ENCODE data around the gene OTOGL.

OTOGL gene

GRCh38 chr12:80157645-80158044 is 58.3 kb downstream of the OTOGL start:
- peaks cover 5% of the 10 kb centered on the region for H3K9me3 Mint-ChIP-seq
- no peak overlapping the region for H3K4me3 Mint-ChIP-seq
- H3K4me1 Mint-ChIP-seq, result no peaks in the 10 kb centered on the region
- H3K27ac Mint-ChIP-seq, result no peak overlapping the region
- no peaks in the 10 kb centered on the region for H3K36me3 Mint-ChIP-seq
- H3K27me3 Mint-ChIP-seq, result peaks cover 3% of the 10 kb centered on the region

GRCh38 chr12:80161612-80162011 is 62.3 kb downstream of the OTOGL start:
- H3K27ac Mint-ChIP-seq, result no peak overlapping the region
- no peaks in the 10 kb centered on the region for H3K9me3 Mint-ChIP-seq
- peaks cover 3% of the 10 kb centered on the region for H3K27me3 Mint-ChIP-seq
- no peaks in the 10 kb centered on the region for H3K36me3 Mint-ChIP-seq
- H3K4me1 Mint-ChIP-seq, result no peaks in the 10 kb centered on the region
- no peak overlapping the region for H3K4me3 Mint-ChIP-seq

- H3K9me3 Mint-ChIP-seq, result no peaks in the 10 kb centered on the region
- no peaks in the 10 kb centered on the region for H3K36me3 Mint-ChIP-seq
- H3K27ac Mint-ChIP-seq, result no peak overlapping the region
- no peaks in the 10 kb centered on the region for H3K4me1 Mint-ChIP-seq
- H3K27me3 Mint-ChIP-seq, result peaks cover 3% of the 10 kb centered on the region
- H3K4me3 Mint-ChIP-seq, result no peak overlapping the region
Observed at GRCh38 chr12:80162177-80162576, 62.8 kb downstream of the OTOGL start.

- H3K9me3 Mint-ChIP-seq, result no peaks in the 10 kb centered on the region
- no peaks in the 10 kb centered on the region for H3K4me1 Mint-ChIP-seq
- no peaks in the 10 kb centered on the region for H3K36me3 Mint-ChIP-seq
- H3K27me3 Mint-ChIP-seq, result no peaks in the 10 kb centered on the region
- no peak overlapping the region for H3K27ac Mint-ChIP-seq
- no peak overlapping the region for H3K4me3 Mint-ChIP-seq
Observed at GRCh38 chr12:80165746-80166145, 66.4 kb downstream of the OTOGL start.

GRCh38 chr12:80166751-80167150 is 67.4 kb downstream of the OTOGL start:
- no peaks in the 10 kb centered on the region for H3K36me3 Mint-ChIP-seq
- H3K4me1 Mint-ChIP-seq, result no peaks in the 10 kb centered on the region
- no peak overlapping the region for H3K27ac Mint-ChIP-seq
- H3K27me3 Mint-ChIP-seq, result no peaks in the 10 kb centered on the region
- H3K9me3 Mint-ChIP-seq, result no peaks in the 10 kb centered on the region
- no peak overlapping the region for H3K4me3 Mint-ChIP-seq

GRCh38 chr12:80168936-80169335 is 69.6 kb downstream of the OTOGL start:
- Mint-ChIP-seq H3K4me3 (no peak overlapping the region), H3K27ac (no peak overlapping the region), H3K9me3 (no peaks in the 10 kb centered on the region), H3K36me3 (no peaks in the 10 kb centered on the region), H3K4me1 (no peaks in the 10 kb centered on the region), H3K27me3 (peaks cover 4% of the 10 kb centered on the region)

DNA sequence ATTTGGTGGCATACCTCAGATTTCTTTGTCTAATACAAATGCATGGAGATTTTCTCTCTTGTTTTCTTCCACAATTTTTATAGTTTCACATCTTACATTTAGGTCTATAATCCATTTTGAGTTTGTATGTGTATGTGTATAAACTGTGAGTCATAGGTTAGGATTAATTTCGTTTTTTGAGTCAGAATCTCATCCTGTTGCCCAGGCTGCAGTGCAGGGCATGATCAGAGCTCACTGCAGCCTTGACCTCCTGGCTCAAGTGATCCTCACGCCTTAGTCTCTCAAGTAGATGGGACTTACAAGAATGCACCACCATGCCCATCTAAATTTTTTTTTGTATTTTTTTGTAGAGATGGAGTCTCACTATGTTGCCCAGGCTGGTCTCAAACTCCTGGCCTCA is 71.6 kb downstream of the OTOGL start:
- H3K9me3 Mint-ChIP-seq, result no peaks in the 10 kb centered on the region
- H3K4me1 Mint-ChIP-seq, result no peaks in the 10 kb centered on the region
- H3K27me3 Mint-ChIP-seq, result peaks cover 4% of the 10 kb centered on the region
- H3K27ac Mint-ChIP-seq, result no peak overlapping the region
- H3K4me3 Mint-ChIP-seq, result no peak overlapping the region
- no peaks in the 10 kb centered on the region for H3K36me3 Mint-ChIP-seq

- Mint-ChIP-seq H3K4me1 (no peaks in the 10 kb centered on the region), H3K4me3 (no peak overlapping the region), H3K27me3 (peaks cover 4% of the 10 kb centered on the region)
Observed at GRCh38 chr12:80173083-80173864, 73.9 kb downstream of the OTOGL start.

GRCh38 chr12:80175307-80175930 is 76.1 kb downstream of the OTOGL start:
- Mint-ChIP-seq H3K36me3 (no peaks in the 10 kb centered on the region), H3K4me3 (no peak overlapping the region), H3K9me3 (no peaks in the 10 kb centered on the region), H3K27ac (no peak overlapping the region), H3K27me3 (peaks cover 4% of the 10 kb centered on the region), H3K4me1 (peaks cover 9% of the 10 kb centered on the region)

More at GRCh38 chr12:80173083-80173864, 73.9 kb downstream of the OTOGL start:
- no peaks in the 10 kb centered on the region for H3K9me3 Mint-ChIP-seq
- H3K36me3 Mint-ChIP-seq, result no peaks in the 10 kb centered on the region
- no peak overlapping the region for H3K27ac Mint-ChIP-seq

GRCh38 chr12:80176706-80177105 is 77.4 kb downstream of the OTOGL start:
- Mint-ChIP-seq H3K27me3 (peaks cover 4% of the 10 kb centered on the region), H3K36me3 (no peaks in the 10 kb centered on the region), H3K9me3 (no peaks in the 10 kb centered on the region), H3K4me3 (no peak overlapping the region), H3K4me1 (peaks cover 9% of the 10 kb centered on the region), H3K27ac (no peak overlapping the region)

DNA sequence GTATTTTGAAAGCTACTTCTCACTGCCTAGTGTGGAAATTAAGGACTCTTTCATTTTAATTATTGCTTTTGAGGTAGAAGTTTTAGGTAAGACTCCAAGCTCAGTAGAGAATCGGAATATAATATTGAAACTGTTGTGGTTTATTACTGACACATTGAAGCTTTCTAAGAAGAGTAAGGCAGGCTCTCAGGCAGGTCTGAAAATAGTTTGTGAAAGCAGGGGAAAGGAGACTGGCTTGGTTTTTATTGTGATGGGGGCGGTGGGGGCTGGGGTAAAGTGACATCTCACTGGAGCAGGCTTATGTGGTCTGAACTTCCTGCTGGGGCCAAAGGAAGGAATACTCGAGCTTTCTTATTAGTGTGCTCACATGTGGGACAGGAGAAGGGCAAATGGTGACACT is 79.5 kb downstream of the OTOGL start:
- Mint-ChIP-seq H3K4me3 (no peak overlapping the region), H3K27ac (no peak overlapping the region), H3K36me3 (no peaks in the 10 kb centered on the region), H3K27me3 (peaks cover under 1% of the 10 kb centered on the region), H3K9me3 (no peaks in the 10 kb centered on the region), H3K4me1 (peaks cover 9% of the 10 kb centered on the region)

DNA sequence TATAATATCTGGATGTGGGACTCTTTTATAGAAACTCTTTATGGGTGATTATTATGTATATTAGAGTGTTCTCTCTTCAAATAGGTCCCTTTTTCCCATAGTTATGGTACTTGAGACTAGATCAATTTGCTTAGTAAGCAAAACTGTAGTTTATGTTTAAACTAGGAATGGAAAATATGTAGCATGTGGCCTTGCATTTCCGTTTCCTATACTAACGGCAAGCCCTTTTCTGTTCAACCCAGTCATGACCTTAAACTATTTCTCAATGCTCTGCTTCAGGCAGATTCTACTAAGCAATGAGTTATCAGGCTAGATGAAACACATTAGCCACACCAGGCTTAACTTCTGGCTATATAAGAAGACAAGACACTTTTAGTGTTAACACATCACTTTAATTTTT is 84.6 kb downstream of the OTOGL start:
- H3K9me3 Mint-ChIP-seq, result no peaks in the 10 kb centered on the region
- no peaks in the 10 kb centered on the region for H3K27me3 Mint-ChIP-seq
- peaks cover 7% of the 10 kb centered on the region for H3K4me1 Mint-ChIP-seq
- H3K27ac Mint-ChIP-seq, result no peak overlapping the region
- H3K4me3 Mint-ChIP-seq, result no peak overlapping the region
- H3K36me3 Mint-ChIP-seq, result no peaks in the 10 kb centered on the region

- H3K27me3 Mint-ChIP-seq, result no peaks in the 10 kb centered on the region
- H3K36me3 Mint-ChIP-seq, result no peaks in the 10 kb centered on the region
- no peaks in the 10 kb centered on the region for H3K9me3 Mint-ChIP-seq
- H3K4me3 Mint-ChIP-seq, result no peak overlapping the region
- H3K27ac Mint-ChIP-seq, result no peak overlapping the region
- H3K4me1 Mint-ChIP-seq, result peaks cover 5% of the 10 kb centered on the region
Observed at GRCh38 chr12:80184926-80185325, 85.6 kb downstream of the OTOGL start.

- H3K27ac Mint-ChIP-seq, result no peak overlapping the region
- no peaks in the 10 kb centered on the region for H3K36me3 Mint-ChIP-seq
- no peaks in the 10 kb centered on the region for H3K9me3 Mint-ChIP-seq
- H3K4me1 Mint-ChIP-seq, result peaks cover 5% of the 10 kb centered on the region
- no peaks in the 10 kb centered on the region for H3K27me3 Mint-ChIP-seq
- no peak overlapping the region for H3K4me3 Mint-ChIP-seq
Observed at GRCh38 chr12:80186727-80187217, 87.4 kb downstream of the OTOGL start.

DNA sequence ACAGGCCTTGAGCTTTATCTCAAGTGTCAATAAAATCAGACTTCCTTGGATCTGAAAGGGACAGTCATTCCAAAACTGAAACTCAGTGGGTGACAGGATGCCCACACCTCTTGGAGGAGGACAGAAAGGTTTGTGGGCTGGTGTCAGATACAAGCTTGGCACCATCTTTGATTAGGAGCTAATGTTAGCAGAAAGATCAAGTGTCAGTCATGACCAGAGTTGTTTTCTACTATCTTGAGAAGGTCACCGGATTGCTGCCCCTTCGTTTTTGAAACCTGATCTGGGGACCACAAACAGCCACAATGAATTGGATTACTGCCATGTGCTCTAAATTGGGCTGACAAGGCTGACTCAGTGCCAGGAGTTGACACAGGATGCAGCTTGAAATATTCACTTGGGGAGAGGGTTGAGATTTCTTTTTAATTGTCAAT is 88.3 kb downstream of the OTOGL start:
- no peaks in the 10 kb centered on the region for H3K36me3 Mint-ChIP-seq
- H3K4me1 Mint-ChIP-seq, result peaks cover 5% of the 10 kb centered on the region
- no peaks in the 10 kb centered on the region for H3K9me3 Mint-ChIP-seq
- no peak overlapping the region for H3K27ac Mint-ChIP-seq
- no peak overlapping the region for H3K4me3 Mint-ChIP-seq
- peaks cover 2% of the 10 kb centered on the region for H3K27me3 Mint-ChIP-seq

- Mint-ChIP-seq H3K4me3 (no peak overlapping the region), H3K4me1 (peaks cover 5% of the 10 kb centered on the region), H3K27ac (no peak overlapping the region), H3K9me3 (no peaks in the 10 kb centered on the region), H3K36me3 (no peaks in the 10 kb centered on the region), H3K27me3 (peaks cover 4% of the 10 kb centered on the region)
Observed at GRCh38 chr12:80188576-80188975, 89.2 kb downstream of the OTOGL start.

Measured in activated naive CD4-positive, alpha-beta T cell treated with anti-CD3 and anti-CD28 coated beads, Interleukin-2, amount 50 U/mL, for 24 hours (primary cell).